ENCODE results near the gene ARHGEF28.

ARHGEF28 gene

DNA sequence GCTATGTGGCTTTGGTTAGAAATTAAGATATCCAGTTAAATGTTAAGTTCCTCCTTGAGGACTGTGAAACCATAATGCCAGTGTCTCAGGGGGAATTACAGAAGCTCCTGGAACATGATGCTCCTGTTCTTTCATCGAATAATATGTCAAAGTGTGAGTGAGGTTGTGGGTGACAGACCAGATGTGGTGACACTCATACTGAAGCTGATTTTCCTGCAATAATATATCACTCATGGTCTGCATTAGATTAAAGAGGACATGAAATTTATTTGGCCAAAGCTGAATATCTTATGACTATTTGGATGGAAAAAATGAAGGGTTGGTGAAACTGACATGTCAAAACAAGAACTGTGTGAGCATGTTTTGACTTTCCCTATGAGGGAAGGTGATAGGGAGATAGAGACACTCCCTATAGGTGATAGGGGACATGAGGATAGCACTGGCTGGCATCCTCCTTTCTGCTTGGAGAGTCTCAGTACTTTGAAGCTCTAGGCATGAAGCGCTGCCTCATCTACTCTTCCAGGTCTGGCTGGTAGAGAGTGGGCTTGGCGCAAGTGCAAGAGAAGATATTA, 173.5 kb downstream of the ARHGEF28 start:
- H3K36me3 Mint-ChIP-seq, result no peaks in the 10 kb centered on the region
- peaks cover 19% of the 10 kb centered on the region for H3K27me3 Mint-ChIP-seq
- no peak overlapping the region for H3K27ac Mint-ChIP-seq
- H3K4me1 Mint-ChIP-seq (ENCODE audit: low read depth), result no peaks in the 10 kb centered on the region
- H3K4me3 Mint-ChIP-seq, result no peak overlapping the region
- H3K9me3 Mint-ChIP-seq (ENCODE audit: low read depth), result no peaks in the 10 kb centered on the region

DNA sequence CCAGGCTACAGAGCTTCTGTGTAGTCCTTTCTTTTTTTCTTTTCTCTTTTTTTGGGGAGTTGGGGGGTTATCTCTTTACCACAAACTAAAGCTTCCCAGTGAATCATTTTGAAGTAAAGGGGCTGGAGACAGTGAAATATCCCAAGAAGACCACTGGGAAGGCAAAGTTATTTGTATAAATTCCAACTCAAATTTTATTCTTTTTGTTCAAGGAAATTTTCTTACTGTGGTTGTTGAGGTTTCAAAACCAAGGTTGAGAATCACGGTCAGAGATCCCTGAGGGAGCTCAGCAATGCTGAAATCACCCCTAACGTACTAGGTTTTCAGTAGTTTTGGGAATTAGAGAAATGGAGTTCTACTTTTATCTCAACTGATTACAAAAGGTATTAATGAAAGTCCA, 175.7 kb downstream of the ARHGEF28 start:
- Mint-ChIP-seq H3K4me1 (ENCODE audit: low read depth) (no peaks in the 10 kb centered on the region), H3K27ac (no peak overlapping the region), H3K36me3 (no peaks in the 10 kb centered on the region), H3K4me3 (no peak overlapping the region), H3K9me3 (ENCODE audit: low read depth) (no peaks in the 10 kb centered on the region), H3K27me3 (peaks cover 20% of the 10 kb centered on the region)

DNA sequence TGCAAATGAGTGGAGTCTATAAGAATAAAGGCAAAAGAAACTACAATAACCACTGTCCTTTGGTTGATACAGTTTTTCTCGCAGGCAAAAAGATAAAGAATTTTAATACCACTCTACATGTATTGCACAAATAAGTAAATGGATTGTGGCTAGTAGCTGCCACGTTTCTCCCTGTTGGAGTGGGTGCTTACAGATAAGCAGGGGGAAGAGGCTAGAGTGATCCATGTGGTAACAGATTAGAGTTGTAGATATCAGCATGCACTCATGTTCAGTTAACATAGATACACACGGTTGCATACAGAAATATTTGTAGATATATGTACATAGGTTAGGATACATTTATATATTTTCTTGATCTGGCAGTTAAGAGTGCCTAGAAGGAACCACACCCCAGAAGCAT, 179.5 kb downstream of the ARHGEF28 start:
- no peaks in the 10 kb centered on the region for H3K9me3 Mint-ChIP-seq (ENCODE audit: low read depth)
- H3K4me1 Mint-ChIP-seq (ENCODE audit: low read depth), result no peaks in the 10 kb centered on the region
- H3K4me3 Mint-ChIP-seq, result no peak overlapping the region
- H3K27ac Mint-ChIP-seq, result no peak overlapping the region
- no peaks in the 10 kb centered on the region for H3K36me3 Mint-ChIP-seq
- peaks cover 13% of the 10 kb centered on the region for H3K27me3 Mint-ChIP-seq

DNA sequence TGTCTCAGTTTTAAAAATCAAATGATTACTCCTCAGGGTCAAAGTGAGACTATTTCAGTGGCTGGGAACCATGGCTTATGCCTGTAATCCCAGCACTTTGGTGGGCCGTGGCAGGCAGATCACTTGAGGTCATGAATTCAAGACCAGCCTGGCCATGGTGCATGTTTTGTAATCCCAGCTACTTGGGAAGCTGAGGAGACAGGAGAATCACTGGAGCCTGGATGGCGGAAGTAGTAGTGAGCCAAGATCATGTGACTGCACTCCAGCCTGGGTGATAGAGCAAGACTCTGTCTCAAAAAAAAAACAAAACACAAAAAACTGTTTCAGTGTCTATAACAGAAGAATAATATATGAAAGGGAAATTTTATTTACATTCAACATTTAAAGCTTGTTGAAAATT, 182.9 kb downstream of the ARHGEF28 start:
- H3K9me3 Mint-ChIP-seq (ENCODE audit: low read depth), result no peaks in the 10 kb centered on the region
- no peak overlapping the region for H3K27ac Mint-ChIP-seq
- peaks cover 4% of the 10 kb centered on the region for H3K27me3 Mint-ChIP-seq
- H3K4me1 Mint-ChIP-seq (ENCODE audit: low read depth), result no peaks in the 10 kb centered on the region
- H3K36me3 Mint-ChIP-seq, result no peaks in the 10 kb centered on the region
- no peak overlapping the region for H3K4me3 Mint-ChIP-seq

DNA sequence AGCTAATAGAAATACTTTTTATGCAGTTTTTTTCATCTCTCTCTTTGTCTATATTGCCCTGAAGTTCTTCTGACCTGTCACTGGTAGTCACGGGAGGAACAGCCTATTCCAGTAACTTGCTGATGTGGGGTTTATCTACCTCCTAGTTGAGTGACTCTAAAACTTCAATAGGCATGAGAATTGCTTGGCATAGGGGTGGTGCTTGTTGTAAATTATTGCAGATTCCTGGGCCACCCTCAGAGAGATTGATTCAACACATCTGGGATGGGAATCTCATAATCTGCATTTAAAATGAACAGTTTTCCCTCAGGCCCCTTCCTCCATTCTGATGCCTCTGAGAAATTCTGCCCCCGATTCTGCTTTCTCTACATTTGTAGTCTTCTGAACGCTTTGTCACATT, 184.4 kb downstream of the ARHGEF28 start:
- H3K27ac Mint-ChIP-seq, result no peak overlapping the region
- peaks cover 2% of the 10 kb centered on the region for H3K27me3 Mint-ChIP-seq
- H3K36me3 Mint-ChIP-seq, result no peaks in the 10 kb centered on the region
- no peak overlapping the region for H3K4me3 Mint-ChIP-seq
- H3K9me3 Mint-ChIP-seq (ENCODE audit: low read depth), result no peaks in the 10 kb centered on the region
- no peaks in the 10 kb centered on the region for H3K4me1 Mint-ChIP-seq (ENCODE audit: low read depth)

DNA sequence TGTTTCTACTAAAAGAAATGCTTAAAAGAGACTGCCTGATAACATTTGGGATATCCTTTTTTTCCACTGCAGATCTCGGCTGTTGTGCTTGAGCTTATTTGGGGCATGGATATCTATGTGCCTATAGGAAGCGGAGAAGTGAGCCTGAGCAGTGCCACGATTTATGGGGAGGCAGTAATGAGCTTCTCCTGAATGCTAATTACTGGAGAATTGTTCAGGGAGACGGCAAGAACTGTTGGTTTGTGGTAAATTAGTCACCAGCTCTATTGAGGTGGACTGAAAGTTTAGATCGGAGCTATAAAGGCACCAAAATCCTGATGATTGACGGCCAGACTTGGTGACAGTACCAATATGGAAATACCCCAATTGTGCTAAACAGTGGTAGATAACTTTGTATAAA, 186.5 kb downstream of the ARHGEF28 start:
- H3K4me1 Mint-ChIP-seq (ENCODE audit: low read depth), result no peaks in the 10 kb centered on the region
- no peaks in the 10 kb centered on the region for H3K9me3 Mint-ChIP-seq (ENCODE audit: low read depth)
- peaks cover 2% of the 10 kb centered on the region for H3K27me3 Mint-ChIP-seq
- no peaks in the 10 kb centered on the region for H3K36me3 Mint-ChIP-seq
- no peak overlapping the region for H3K4me3 Mint-ChIP-seq
- H3K27ac Mint-ChIP-seq, result no peak overlapping the region

DNA sequence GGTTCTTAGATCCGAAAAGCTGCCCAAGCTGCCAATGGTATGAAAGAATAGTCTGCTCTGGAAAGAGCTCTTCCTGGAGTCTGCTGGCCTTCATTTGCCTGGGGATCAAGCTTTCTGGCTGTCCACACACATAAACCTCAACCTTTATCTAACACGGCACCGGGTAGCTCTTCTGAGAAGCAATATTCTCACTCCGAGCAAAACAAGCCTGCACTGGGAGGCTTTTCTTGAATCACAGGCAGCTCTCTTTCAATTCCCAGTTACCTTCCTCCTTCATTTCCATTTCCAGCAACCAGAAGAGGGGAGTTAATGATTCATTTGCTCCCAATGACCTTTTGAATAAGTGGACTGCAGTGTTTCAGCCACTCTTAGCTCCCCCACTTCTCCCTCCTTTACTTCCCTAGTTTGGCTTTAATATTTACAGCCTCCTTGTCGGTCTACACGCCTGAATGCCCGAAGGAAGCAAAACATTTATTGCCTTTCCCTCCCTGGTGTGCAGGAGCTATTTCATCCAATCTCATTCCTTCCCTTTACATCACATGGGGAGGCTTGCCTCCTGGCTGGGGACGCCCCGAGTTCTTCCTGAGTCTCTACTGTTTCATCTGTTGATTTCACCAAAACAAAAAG, 187.1 kb downstream of the ARHGEF28 start:
- Mint-ChIP-seq H3K27ac (no peak overlapping the region), H3K9me3 (ENCODE audit: low read depth) (no peaks in the 10 kb centered on the region), H3K36me3 (no peaks in the 10 kb centered on the region), H3K4me1 (ENCODE audit: low read depth) (no peaks in the 10 kb centered on the region), H3K27me3 (peaks cover 2% of the 10 kb centered on the region), H3K4me3 (no peak overlapping the region)

DNA sequence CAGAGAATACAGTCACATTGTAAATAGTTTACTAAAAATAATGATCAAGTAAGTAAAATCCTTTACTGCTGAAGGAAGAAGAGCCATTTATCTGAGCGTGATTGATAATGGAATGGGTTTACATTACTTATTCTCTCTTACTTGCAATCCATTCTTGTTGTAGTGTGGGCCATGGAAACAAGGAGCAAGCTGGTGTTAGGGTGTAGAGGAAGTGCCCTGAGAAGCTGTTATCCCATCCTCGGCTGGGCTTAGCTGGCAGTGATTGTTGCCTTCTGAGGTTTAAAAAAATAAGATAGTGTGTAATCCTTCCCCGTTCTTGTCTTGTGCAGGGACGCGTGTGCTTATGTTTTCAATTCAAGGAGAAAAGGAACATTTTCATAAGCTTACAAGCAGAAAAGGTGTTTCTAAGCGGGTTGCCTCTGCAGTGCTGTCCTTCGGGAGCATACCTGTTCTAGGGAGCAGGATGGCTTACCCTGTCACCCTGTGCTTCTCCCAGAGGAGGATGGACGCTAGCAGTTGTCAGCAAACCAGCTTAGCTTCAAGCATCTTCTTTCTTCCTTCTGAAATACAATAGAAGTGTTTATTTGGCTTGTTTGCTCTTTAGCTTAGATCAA, 188.3 kb downstream of the ARHGEF28 start:
- no peak overlapping the region for H3K4me3 Mint-ChIP-seq
- no peaks in the 10 kb centered on the region for H3K9me3 Mint-ChIP-seq (ENCODE audit: low read depth)
- no peak overlapping the region for H3K27ac Mint-ChIP-seq
- no peaks in the 10 kb centered on the region for H3K4me1 Mint-ChIP-seq (ENCODE audit: low read depth)
- peaks cover 2% of the 10 kb centered on the region for H3K27me3 Mint-ChIP-seq
- no peaks in the 10 kb centered on the region for H3K36me3 Mint-ChIP-seq

DNA sequence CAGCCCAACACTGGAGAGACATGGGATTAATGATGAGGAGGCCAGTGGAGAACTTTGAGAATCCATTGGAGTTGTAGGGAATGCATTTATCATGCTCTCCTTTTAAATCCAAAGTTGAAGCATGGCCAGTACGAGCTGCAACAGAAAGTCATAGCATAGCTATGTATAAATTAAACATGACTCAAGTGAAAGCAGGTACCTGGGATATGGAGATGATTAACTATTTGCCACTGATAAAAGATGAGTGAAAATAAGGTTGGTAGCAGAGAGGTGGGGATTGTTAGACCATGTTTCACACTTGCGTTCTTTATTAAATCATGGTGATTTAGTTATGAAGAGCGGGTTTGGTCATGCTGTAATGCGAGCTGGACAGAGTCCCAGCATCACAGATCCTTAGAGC, 189.6 kb downstream of the ARHGEF28 start:
- Mint-ChIP-seq H3K4me1 (ENCODE audit: low read depth) (no peaks in the 10 kb centered on the region), H3K9me3 (ENCODE audit: low read depth) (no peaks in the 10 kb centered on the region), H3K36me3 (no peaks in the 10 kb centered on the region), H3K27ac (no peak overlapping the region), H3K4me3 (no peak overlapping the region), H3K27me3 (peaks cover 2% of the 10 kb centered on the region)

DNA sequence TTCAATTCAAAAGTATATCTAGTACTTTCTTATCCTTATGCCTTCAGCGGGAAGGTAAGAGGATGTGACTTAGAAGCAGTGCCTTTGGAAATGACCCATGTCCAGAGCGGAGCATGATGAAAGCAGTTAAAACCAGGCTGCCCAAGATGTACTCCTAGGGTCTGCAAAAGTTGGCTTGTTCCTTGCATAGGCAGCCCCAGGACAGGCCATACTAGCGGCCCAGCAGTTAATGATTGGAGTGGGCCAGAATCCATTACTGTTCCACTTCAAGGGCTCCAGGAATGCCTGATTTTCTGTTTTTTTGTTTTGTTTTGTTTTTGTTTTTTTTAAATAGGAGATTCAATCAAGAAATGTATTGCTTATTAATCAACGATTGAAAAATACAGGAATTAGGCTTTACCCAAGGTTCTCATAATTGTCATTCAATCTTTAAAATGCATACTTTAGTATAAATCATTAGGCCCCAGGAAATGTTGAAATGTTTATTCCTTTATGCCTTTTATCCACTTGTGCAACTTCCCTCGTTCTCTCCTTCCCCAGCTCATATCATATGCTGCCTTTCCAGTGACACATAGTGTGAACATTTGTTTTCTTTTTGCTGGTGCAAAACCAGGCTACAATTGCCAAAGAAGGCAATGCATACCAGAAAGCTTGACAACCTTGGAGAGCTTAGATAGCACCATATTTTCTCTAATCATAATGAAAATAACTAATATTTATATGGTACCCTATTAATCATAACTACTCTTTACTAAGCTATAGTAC, 190.8 kb downstream of the ARHGEF28 start:
- no peaks in the 10 kb centered on the region for H3K36me3 Mint-ChIP-seq
- no peaks in the 10 kb centered on the region for H3K9me3 Mint-ChIP-seq (ENCODE audit: low read depth)
- H3K4me3 Mint-ChIP-seq, result no peak overlapping the region
- H3K4me1 Mint-ChIP-seq (ENCODE audit: low read depth), result no peaks in the 10 kb centered on the region
- H3K27ac Mint-ChIP-seq, result no peak overlapping the region
- peaks cover 2% of the 10 kb centered on the region for H3K27me3 Mint-ChIP-seq

DNA sequence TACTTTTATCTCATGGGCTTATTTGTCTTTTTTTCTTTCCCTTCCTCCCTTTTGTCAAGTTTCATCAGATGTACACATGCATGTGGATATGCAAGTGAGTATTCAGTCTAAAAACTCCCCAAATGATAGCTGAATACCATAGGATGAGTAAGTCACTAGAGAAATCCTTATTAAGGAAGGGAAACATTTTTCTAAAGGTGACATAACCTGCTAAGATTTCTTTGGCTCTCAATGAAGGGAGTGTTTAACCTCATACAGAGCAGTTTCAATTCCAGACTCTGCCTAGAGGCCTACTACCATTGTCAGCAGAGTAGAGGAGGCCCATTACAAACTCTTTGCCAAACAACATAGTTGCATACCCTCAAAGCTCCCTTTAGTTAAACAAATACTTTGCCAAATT, 192.4 kb downstream of the ARHGEF28 start:
- no peak overlapping the region for H3K27ac Mint-ChIP-seq
- no peaks in the 10 kb centered on the region for H3K9me3 Mint-ChIP-seq (ENCODE audit: low read depth)
- no peaks in the 10 kb centered on the region for H3K4me1 Mint-ChIP-seq (ENCODE audit: low read depth)
- no peak overlapping the region for H3K4me3 Mint-ChIP-seq
- no peaks in the 10 kb centered on the region for H3K36me3 Mint-ChIP-seq
- H3K27me3 Mint-ChIP-seq, result peaks cover 2% of the 10 kb centered on the region

DNA sequence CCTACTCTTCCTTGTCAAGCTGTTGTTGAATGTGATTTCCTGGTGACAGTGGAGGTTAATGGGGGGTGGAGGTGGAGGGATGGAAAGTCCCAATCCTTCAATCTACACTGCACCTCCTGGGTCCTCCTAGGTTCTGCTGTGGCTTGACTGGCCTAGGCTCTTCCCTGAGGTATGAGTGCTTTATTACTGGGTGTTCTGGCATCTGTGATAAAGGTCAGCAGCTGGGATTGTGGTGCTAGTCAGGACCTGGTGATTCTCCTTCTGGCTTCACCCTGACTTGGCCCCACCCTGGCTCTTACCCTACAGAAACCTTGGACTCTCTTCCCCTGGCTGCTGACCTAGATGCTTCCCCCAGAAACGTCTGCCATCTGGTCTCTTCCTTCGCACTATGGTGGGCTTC, 194.3 kb downstream of the ARHGEF28 start:
- H3K36me3 Mint-ChIP-seq, result no peaks in the 10 kb centered on the region
- no peaks in the 10 kb centered on the region for H3K27me3 Mint-ChIP-seq
- H3K9me3 Mint-ChIP-seq (ENCODE audit: low read depth), result no peaks in the 10 kb centered on the region
- H3K4me3 Mint-ChIP-seq, result no peak overlapping the region
- H3K27ac Mint-ChIP-seq, result no peak overlapping the region
- H3K4me1 Mint-ChIP-seq (ENCODE audit: low read depth), result no peaks in the 10 kb centered on the region

DNA sequence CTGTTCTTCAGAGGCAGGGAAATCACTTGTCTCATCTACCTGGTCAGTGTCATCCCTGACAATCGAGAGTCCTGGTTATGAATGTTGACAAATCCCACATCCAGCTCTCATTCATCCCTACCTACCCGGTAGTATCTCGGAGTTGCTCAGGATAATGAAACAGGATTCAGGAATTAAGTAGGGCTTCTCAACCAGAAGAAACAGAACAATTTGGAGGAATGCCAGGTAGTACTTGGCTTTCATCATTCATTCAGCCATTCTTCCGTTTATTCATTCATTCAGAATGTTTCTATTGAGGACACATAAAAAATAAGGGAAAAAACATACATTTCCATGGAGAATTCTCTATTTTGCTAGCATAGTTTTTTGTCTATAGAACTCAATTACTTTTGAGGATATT, 195.0 kb downstream of the ARHGEF28 start:
- no peaks in the 10 kb centered on the region for H3K9me3 Mint-ChIP-seq (ENCODE audit: low read depth)

DNA sequence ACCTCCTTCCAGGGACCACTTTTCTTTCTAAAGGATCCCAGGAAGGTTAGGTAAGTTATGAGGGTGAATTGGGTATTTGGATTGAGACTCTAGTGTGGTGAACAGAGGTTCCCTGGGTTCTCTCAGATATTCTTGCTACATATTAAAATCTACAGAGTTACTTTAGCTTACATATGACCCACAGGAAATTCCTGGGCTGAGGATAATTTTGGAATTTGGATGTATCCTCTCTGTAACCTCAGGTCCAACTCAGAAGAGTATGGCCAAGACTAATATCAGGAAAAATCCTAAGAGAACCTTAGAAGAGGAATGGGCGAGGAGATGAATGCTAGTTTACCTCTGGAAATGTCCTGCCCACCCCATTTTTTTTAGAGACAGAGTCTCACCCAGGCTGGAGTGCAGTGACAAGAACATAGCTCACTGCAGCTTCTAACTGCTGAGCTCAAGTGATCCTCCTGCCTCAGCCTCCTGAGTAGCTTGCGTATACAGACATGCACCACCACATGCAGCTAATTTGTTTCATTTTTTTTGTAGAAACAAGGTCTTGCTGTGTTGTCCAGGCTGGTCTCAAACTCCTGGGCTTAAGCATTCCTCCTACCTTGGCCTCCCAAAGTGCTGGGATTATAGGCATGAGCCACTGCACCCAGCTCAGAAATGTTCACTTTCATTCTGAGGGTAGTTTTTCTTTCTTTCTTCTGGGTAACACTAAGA, 196.4 kb downstream of the ARHGEF28 start:
- Mint-ChIP-seq H3K27ac (no peak overlapping the region), H3K4me3 (no peak overlapping the region), H3K4me1 (ENCODE audit: low read depth) (no peaks in the 10 kb centered on the region), H3K27me3 (no peaks in the 10 kb centered on the region), H3K9me3 (ENCODE audit: low read depth) (no peaks in the 10 kb centered on the region), H3K36me3 (no peaks in the 10 kb centered on the region)

More for the DNA sequence above, 195.0 kb downstream of the ARHGEF28 start:
- no peaks in the 10 kb centered on the region for H3K27me3 Mint-ChIP-seq
- H3K27ac Mint-ChIP-seq, result no peak overlapping the region
- H3K4me3 Mint-ChIP-seq, result no peak overlapping the region
- no peaks in the 10 kb centered on the region for H3K4me1 Mint-ChIP-seq (ENCODE audit: low read depth)
- no peaks in the 10 kb centered on the region for H3K36me3 Mint-ChIP-seq

DNA sequence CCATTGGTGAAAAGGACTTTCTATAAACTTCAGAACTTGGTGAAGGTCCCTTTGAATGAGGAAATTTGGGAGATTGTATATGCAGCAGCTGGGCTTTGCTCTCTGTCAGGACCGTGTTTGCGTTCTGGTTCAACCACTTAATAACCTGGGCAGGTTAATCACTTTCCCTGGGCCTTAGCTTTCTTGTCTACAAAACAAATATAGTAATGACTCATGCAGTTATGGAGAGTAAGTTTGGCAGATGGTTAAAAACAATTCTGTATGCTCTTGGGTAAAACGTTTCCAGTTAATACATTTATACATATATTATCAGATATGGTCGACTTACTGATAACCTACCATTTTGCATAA, 197.0 kb downstream of the ARHGEF28 start:
- H3K4me3 Mint-ChIP-seq, result no peak overlapping the region
- no peaks in the 10 kb centered on the region for H3K27me3 Mint-ChIP-seq
- no peaks in the 10 kb centered on the region for H3K9me3 Mint-ChIP-seq (ENCODE audit: low read depth)
- H3K4me1 Mint-ChIP-seq (ENCODE audit: low read depth), result no peaks in the 10 kb centered on the region
- H3K36me3 Mint-ChIP-seq, result no peaks in the 10 kb centered on the region
- no peak overlapping the region for H3K27ac Mint-ChIP-seq

Measured in activated naive CD8-positive, alpha-beta T cell (primary cell).